ENCODE data around the gene RHBDF1. TPM values are rescaled to one million over a fixed set of nuclear protein-coding genes. Genes with fewer than 3 reads are reported as not detected.

RHBDF1 gene
- total and polyA plus RNA-seq, 9 of the 15 experiments (the other 6 are each of a cell fraction or from before 2014, with no cell fraction given), result 1.0 to 8.2 (median 4.2) TPM

DNA sequence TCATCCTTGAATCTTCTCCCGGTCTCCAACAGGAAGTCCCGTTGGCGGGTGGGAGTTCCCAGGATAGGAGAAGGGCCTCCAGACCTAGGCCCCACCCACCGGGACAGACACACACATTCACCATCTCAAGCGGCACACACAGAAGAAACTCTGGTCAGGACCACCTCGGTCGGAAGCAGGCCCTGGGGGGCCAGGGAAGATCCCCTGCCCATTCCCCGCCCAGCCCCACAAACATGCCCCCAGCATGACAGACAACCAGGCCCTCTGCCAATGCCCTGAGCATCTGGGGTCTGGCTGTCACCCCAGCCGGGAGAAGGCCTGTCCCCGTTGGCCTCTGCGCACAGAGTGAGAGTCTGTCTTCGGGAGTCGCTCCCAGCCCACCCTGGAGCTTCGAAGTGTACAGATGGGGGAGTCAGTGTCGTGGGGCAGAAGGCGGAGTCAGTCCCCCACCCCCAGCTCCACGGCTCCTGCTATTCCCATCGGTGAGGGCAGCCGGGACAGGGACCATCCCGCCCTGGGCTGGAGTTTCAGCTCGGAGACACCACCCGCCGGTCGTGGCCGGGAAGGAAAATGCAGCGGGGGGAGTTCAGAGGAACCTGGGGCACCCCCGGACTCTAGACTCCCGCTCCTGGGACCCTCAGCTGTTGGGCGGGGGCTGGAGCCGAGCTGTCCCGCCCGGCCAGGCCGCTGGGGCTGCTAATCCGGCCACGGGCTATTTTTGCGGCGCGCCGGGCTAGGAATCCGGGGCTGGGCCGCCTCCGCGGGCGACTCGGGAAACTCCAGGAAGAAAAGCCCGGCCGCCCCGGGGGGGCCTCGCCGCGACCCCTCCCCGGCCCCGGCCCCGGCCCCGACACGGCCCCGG, 660 bp downstream of the RHBDF1 start (continued):
- TF ChIP-seq TCF7L2 (IDR thresholded peaks at IDR 0.05; ENCODE audit: low read depth, low read length) (no peak), FOXK1 (CRISPR knock-in tag; IDR thresholded peaks at IDR 0.05; ENCODE audit: borderline replicate concordance) (no peak), ZNF41 (CRISPR knock-in tag; conservative IDR thresholded peaks at IDR 0.05) (no peak), HDAC1 (IDR thresholded peaks at IDR 0.05) (no peak), PPARD (CRISPR knock-in tag; IDR thresholded peaks at IDR 0.05) (no peak), ZKSCAN3 (CRISPR knock-in tag; IDR thresholded peaks at IDR 0.05) (no peak), ZNF644 (tag; IDR thresholded peaks at IDR 0.05; ENCODE audit: low read depth) (no peak), TRIM28 (IDR thresholded peaks at IDR 0.05) (no peak), SAP30 (IDR thresholded peaks at IDR 0.05; ENCODE audit: borderline replicate concordance, insufficient read depth, low read depth, low read length, poor library complexity, severe bottlenecking) (no peak), ZFPM2 (CRISPR knock-in tag; IDR thresholded peaks at IDR 0.05) (no peak), DMBX1 (CRISPR knock-in tag; IDR thresholded peaks at IDR 0.05; ENCODE audit: borderline replicate concordance) (no peak), NFRKB (IDR thresholded peaks at IDR 0.05; ENCODE audit: low read depth) (no peak), ELF1 (tag; IDR thresholded peaks at IDR 0.05) (no peak), ZNF766 (CRISPR knock-in tag; conservative IDR thresholded peaks at IDR 0.05) (no peak), CEBPG (CRISPR knock-in tag; IDR thresholded peaks at IDR 0.05) (no peak), CEBPG (tag; conservative IDR thresholded peaks at IDR 0.05 in 1 of 2, IDR thresholded peaks at IDR 0.05 in 1 of 2) (no peak), TAF1 (IDR thresholded peaks at IDR 0.05; ENCODE audit: control insufficient read depth, extremely low read depth, insufficient read depth, low read length, severe bottlenecking) (no peak), HNRNPUL1 (IDR thresholded peaks at IDR 0.05; ENCODE audit: low read length) (no peak), ILF3 (IDR thresholded peaks at IDR 0.05; ENCODE audit: borderline replicate concordance) (no peak)
- TF ChIP-seq, protein P1, sequence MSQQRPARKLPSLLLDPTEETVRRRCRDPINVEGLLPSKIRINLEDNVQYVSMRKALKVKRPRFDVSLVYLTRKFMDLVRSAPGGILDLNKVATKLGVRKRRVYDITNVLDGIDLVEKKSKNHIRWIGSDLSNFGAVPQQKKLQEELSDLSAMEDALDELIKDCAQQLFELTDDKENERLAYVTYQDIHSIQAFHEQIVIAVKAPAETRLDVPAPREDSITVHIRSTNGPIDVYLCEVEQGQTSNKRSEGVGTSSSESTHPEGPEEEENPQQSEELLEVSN (IDR thresholded peaks at IDR 0.05; ENCODE audit: borderline replicate concordance in 1 of 2, extremely low read depth in 1 of 2, insufficient read depth in 1 of 2, insufficient read length in 1 of 2, low read depth in 1 of 2, low read length in 1 of 2, poor library complexity in 1 of 2, severe bottlenecking in 1 of 2), result peak in 1 of 2 experiments; percentile 22
- TF ChIP-seq, protein P2, sequence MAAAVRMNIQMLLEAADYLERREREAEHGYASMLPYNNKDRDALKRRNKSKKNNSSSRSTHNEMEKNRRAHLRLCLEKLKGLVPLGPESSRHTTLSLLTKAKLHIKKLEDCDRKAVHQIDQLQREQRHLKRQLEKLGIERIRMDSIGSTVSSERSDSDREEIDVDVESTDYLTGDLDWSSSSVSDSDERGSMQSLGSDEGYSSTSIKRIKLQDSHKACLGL (CRISPR knock-in tag; IDR thresholded peaks at IDR 0.05; ENCODE audit: borderline replicate concordance, poor library complexity, severe bottlenecking), result no peak
- TF ChIP-seq, protein P3, sequence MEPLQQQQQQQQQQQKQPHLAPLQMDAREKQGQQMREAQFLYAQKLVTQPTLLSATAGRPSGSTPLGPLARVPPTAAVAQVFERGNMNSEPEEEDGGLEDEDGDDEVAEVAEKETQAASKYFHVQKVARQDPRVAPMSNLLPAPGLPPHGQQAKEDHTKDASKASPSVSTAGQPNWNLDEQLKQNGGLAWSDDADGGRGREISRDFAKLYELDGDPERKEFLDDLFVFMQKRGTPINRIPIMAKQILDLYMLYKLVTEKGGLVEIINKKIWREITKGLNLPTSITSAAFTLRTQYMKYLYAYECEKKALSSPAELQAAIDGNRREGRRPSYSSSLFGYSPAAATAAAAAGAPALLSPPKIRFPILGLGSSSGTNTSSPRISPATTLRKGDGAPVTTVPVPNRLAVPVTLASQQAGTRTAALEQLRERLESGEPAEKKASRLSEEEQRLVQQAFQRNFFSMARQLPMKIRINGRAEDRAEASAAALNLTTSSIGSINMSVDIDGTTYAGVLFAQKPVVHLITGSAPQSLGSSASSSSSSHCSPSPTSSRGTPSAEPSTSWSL (CRISPR knock-in tag; IDR thresholded peaks at IDR 0.05; ENCODE audit: borderline replicate concordance), result no peak
